Esophagus muscularis mucosa (tissue), 3 donors: Measurements from ENCODE around the gene BAG5.

ENCODE experiments used
- POLR2AphosphoS5 ChIP-seq, 2 donors: sonication (generic); formaldehyde crosslinking; IDR thresholded peaks; one replicate each; pipeline ENCODE4 v1.6.1; 2017; ENCODE audit warnings: antibody characterized with exemption in 2 of 2
- TF ChIP-seq, protein P1 (sequence below), 3 experiments: fragments of 200-600 bp in 2 of 3; fragments of 450-650 bp in 1 of 3; sonication (generic) in 2 of 3; IDR thresholded peaks; one replicate each; pipeline ENCODE4 v1.5.1; 2017 to 2019; ENCODE audit warnings: antibody characterized with exemption in 3 of 3, mild to moderate bottlenecking in 2 of 3, moderate library complexity in 1 of 3

DNA sequence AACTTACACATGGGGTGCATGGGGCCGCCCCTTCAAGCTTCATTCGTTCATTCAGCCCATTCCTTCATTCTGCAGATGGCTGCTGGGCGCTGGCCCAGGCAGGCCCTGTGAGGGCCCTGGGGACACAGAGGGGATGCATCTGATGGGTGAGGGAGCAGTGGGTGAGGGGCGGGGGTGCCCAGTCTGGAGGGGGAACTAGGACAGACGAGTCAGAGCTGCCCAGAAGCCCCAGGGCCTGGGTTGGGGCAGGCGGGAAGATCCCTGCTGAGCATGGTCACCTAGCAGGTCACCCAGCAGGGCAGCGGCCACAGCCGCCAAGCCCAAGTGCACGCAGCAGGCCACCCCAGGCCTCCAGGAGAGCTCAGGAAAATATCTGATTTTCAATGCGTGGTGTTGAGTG lies 19.3 kb downstream of the BAG5 start:
- TF ChIP-seq POLR2AphosphoS5 (IDR thresholded peaks at IDR 0.05), result no peak
- TF ChIP-seq, protein P1, sequence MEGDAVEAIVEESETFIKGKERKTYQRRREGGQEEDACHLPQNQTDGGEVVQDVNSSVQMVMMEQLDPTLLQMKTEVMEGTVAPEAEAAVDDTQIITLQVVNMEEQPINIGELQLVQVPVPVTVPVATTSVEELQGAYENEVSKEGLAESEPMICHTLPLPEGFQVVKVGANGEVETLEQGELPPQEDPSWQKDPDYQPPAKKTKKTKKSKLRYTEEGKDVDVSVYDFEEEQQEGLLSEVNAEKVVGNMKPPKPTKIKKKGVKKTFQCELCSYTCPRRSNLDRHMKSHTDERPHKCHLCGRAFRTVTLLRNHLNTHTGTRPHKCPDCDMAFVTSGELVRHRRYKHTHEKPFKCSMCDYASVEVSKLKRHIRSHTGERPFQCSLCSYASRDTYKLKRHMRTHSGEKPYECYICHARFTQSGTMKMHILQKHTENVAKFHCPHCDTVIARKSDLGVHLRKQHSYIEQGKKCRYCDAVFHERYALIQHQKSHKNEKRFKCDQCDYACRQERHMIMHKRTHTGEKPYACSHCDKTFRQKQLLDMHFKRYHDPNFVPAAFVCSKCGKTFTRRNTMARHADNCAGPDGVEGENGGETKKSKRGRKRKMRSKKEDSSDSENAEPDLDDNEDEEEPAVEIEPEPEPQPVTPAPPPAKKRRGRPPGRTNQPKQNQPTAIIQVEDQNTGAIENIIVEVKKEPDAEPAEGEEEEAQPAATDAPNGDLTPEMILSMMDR (IDR thresholded peaks at IDR 0.05), result no peak
